Natural killer cell (primary cell): ENCODE results near the gene TENT5A. TPM values are rescaled to one million over a fixed set of nuclear protein-coding genes. Genes with fewer than 3 reads are reported as not detected.

Experiments
- ATAC-seq, 3 donors: fragments of 150-1000 bp in 2 of 3; fragments of 200-7000 bp in 1 of 3; cut with Tn5 transposase; 1 replicate in 1 of 3; 2 replicates in 2 of 3; pipeline ENCODE4 v1.10.0; 2021; ENCODE audit warnings: mild to moderate bottlenecking in 2 of 3, moderate library complexity in 2 of 3
- DNase-seq, 2 donors: peaks; one replicate each; pipeline versions ENCODE4 v3.0.0 to v3.0.0-alpha.2; 2013 to 2021; ENCODE audit warnings: mixed read lengths in 1 of 2
- H3K27ac ChIP-seq: one replicate; pipeline ENCODE4 v1.5.1; 2013; ENCODE audit warnings: mild to moderate bottlenecking, low read length
- H3K27me3 ChIP-seq: one replicate; pipeline ENCODE4 v1.6.1; 2013; ENCODE audit warnings: low read length; ENCODE audit not compliant: control insufficient read depth, insufficient read depth
- H3K36me3 ChIP-seq: one replicate; pipeline ENCODE4 v1.6.1; 2013; ENCODE audit warnings: low read length; ENCODE audit not compliant: control insufficient read depth, insufficient read depth
- H3K4me1 ChIP-seq: one replicate; pipeline ENCODE4 v1.6.1; 2013; ENCODE audit warnings: low read length; ENCODE audit not compliant: control insufficient read depth, insufficient read depth
- H3K4me3 ChIP-seq: one replicate; pipeline ENCODE4 v1.5.1; 2013; ENCODE audit warnings: low read length
- H3K9me3 ChIP-seq: one replicate; pipeline ENCODE4 v1.6.1; 2013; ENCODE audit warnings: low read length; ENCODE audit not compliant: control insufficient read depth, insufficient read depth
- H3K27ac Mint-ChIP-seq, 2 donors: one replicate each; pipeline ENCODE4 v1.8.0; 2022; ENCODE audit warnings: mild to moderate bottlenecking in 2 of 2, mixed read lengths in 2 of 2, moderate library complexity in 1 of 2
- H3K27me3 Mint-ChIP-seq, 2 donors: one replicate each; pipeline ENCODE4 v1.8.0; 2022; ENCODE audit warnings: low read depth in 2 of 2, mixed read lengths in 2 of 2
- H3K36me3 Mint-ChIP-seq: one replicate; pipeline ENCODE4 v1.8.0; 2022; ENCODE audit warnings: mixed read lengths
- H3K4me1 Mint-ChIP-seq, 2 donors: one replicate each; pipeline ENCODE4 v1.8.0; 2022; ENCODE audit warnings: mixed read lengths in 2 of 2
- H3K4me3 Mint-ChIP-seq: one replicate; pipeline ENCODE4 v1.8.0; 2022; ENCODE audit warnings: mild to moderate bottlenecking, moderate library complexity, mixed read lengths
- H3K9me3 Mint-ChIP-seq, 2 donors: one replicate each; pipeline ENCODE4 v1.8.0; 2022; ENCODE audit warnings: mixed read lengths in 2 of 2
- CTCF ChIP-seq: fragments of 200-600 bp; IDR thresholded peaks from one replicate; pipeline ENCODE4 v1.8.0; 2022; ENCODE audit warnings: antibody characterized with exemption
- WGBS: methylation state at CpG from one replicate; pipeline ENCODE4 v1.1.7; 2013; ENCODE audit warnings: missing lambda C conversion rate; ENCODE audit not compliant: insufficient coverage; 5-methylcytosine and 5-hydroxymethylcytosine counted together
- intact Hi-C: fragments of 100-400 bp; cut with micrococcal nuclease; formaldehyde crosslinking; loops from one replicate; pipeline ENCODE4 v1.14.2; 2022
- total RNA-seq, 4 donors: library from RNA; stranded (reverse); fragments of 120-200 nt in 1 of 4; gene quantifications; one replicate each; pipeline versions ENCODE4 v1.2.3 to v1.2.4, GENCODE V29; 2013 to 2022

TENT5A gene
- total RNA-seq, 3 donors from 2014 or later (not counting 1 experiment from before 2014, with no cell fraction given) = 22.9 to 23.8 (median 22.9) TPM

GRCh38 chr6:81696524-81696923 is 56.0 kb downstream of the TENT5A start:
- H3K9me3 ChIP-seq = no peaks in the 10 kb centered on the region
- Mint-ChIP-seq H3K4me3 (no peak overlapping the region), H3K4me1 (peaks cover 0 to 6% of the 10 kb centered on the region in 2 donors), H3K9me3 (no peaks in the 10 kb centered on the region), H3K27ac (no peak overlapping the region), H3K36me3 (no peaks in the 10 kb centered on the region), H3K27me3 (no peaks in the 10 kb centered on the region)
- no peak for ATAC-seq
- 83% methylated on average over 2 of the region's 3 CpGs for WGBS
- no peak overlapping the region for H3K4me3 ChIP-seq
- H3K4me1 ChIP-seq = no peaks in the 10 kb centered on the region
- intact Hi-C loops = no loop called here
- H3K27me3 ChIP-seq = no peaks in the 10 kb centered on the region
- no peak for TF ChIP-seq CTCF
- no peaks in the 10 kb centered on the region for H3K36me3 ChIP-seq
- no peak overlapping the region for H3K27ac ChIP-seq
- DNase-seq = no peak
